ENCODE data around the gene GCN1.
"Not testable (repeated sequence)": the region's sequence is repeated elsewhere in the genome, so short reads cannot be mapped to it uniquely, and the experiment has no call there.

GCN1 gene

DNA sequence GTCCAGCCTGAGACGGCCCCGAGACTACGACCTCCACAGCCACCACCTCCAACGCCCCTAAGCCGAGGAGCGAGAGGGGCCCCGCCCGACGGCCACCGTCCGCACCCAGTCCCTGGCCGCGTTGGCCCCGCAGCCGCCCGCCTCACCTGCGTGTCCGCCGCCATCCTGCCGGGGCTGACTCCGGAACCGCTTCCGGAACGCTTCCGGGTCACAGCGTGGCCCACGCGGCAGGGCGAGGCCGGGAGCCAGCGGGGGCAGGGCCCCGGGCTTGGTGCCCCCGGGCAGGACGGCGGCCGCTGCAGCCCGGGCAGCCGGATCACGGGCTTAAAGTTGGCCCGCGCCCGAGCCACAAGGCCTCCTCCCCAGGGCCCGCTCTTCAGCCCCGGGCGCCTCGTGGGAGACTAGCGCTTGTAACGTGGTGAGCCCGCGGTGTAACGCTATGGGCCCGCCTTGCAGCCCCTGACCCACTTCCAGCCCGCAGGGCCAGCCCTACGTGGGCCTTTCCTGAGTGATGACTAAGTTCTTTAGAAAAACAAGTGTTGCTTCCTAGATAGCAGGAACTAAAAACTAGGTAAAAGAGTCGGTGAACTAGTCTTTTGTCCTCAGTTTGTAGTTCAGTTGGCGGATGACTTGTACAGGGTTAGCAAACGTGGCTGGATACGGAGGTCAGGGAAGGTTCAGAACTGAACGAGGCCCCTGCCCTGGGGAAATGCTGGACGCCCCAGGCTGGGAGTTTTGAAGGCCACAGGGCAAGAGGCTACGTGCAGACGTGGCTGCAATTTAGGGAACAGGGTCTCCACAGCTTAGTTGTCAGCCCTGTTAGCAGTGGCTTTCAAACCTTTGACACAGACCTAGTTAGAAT lies at the start of gene GCN1:
Gene GCN1, minus strand, starts transcription at position 182 of the 862 bp plus-strand sequence. Its CDS starts 18 bp downstream, at position 164.
- peak; percentile 99 for DNase-seq

GRCh38 chr12:120242971-120243699 lies 48.6 kb upstream of the GCN1 start:
- DNase-seq, result no peak

DNA sequence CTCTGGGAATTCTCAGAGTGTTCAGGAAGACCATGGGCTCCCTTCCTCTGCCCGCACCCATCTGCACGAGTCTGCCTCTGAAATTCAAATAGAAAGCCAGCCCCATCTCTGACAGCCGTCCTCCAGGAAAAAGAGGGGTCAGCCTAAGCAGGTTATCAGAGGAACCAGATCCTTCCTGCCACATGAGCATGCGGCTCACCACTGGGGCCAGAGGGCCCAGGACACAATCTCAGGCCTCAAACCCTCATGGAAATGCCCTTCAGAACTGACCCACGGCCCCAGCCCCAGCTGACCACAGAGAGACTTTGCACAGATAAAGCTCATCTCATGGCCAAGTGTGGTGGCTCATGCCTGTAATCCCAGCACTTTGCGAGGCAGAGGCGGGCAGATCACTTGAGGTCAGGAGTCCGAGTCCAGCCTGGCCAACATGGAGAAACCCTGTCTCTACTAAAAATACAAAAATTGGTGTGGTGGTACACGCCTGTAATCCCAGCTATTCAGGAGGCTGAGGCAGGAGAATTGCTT lies 47.8 kb upstream of the GCN1 start:
- DNase-seq, result no peak

- DNase-seq, result no peak
Measured at GRCh38 chr12:120241561-120242274, 47.2 kb upstream of the GCN1 start.

DNA sequence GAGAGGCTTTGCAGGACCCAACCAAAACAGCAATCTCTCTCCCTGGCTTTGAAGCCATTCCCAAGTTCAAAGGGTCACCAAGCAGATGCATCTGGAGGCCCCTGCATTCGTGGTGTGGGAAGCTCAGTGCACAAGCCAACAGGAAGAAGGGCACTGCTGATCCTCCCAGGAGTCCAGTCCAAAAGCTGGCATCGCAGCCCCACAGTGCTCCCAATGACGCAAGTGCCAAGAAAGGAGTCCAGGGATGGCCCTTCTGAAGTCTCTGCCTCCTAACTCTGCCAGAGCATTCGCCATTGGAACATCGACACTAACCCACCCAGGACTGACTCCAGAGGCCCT lies 45.9 kb upstream of the GCN1 start:
- DNase-seq, result no peak

- no peak for DNase-seq
Measured at GRCh38 chr12:120239776-120240494, 45.4 kb upstream of the GCN1 start.

- no peak for DNase-seq
Measured at GRCh38 chr12:120238839-120239445, 44.4 kb upstream of the GCN1 start.

DNA sequence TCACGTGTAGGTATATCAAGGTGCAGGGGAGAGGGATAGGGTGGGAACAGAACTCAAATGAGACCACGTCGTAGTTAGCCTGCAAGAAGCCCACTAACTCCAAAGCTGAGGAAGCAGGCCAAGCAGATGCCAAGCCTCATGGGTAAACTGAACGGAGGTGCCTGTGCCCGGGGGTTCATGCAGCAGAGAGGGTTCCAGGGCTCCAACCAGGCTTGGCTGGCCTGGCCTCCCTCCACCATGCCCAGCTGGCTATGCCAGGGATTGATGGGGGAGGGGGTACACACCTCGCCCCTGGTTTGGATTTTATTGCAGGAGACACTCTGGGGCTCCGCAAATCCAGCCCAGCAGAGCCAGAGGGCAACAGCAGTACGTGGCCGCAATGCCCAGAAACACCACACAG lies 43.7 kb upstream of the GCN1 start:
- DNase-seq, result no peak

GRCh38 chr12:120237360-120238171 lies 43.1 kb upstream of the GCN1 start:
- no peak for DNase-seq

- not testable (repeated sequence) for DNase-seq
Measured at GRCh38 chr12:120236809-120237208, 42.3 kb upstream of the GCN1 start.

- no peak for DNase-seq
Measured at GRCh38 chr12:120235369-120236323, 41.1 kb upstream of the GCN1 start.

- DNase-seq, result no peak
Measured at GRCh38 chr12:120234643-120235368, 40.3 kb upstream of the GCN1 start.

DNA sequence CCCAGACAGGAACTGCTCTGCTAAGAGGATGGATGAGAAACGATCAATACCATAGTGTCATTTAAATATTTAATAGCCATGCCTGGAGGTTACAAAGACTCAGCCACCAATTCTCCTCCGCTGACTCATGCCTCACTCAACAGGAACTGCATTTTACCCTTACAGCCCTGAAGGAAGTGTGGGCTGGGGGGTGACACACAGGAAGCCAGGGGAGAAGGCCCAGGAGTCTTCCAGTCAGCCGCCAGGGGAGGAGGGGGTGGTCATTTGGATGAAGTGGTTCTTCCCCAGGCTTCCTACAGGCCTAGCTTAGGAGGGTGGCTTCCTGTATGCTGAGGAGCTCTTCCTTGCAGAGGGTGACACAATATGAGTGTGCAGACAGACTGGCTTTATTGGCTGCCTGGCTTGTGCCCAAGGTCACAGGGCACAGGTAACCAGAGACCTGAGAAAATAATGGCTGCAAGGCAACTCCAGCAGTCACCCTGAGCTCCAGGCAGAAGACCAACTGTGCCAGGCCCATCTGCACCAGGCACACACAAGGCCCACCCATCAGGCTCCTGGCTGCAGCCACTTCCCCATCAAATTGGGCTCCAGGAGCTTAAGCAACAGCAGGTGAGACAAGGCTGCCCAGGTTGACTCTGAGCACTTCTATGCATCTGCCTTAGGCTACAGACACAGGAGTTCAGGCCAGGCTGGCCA lies 36.9 kb upstream of the GCN1 start:
- DNase-seq, result peak; percentile 85

DNA sequence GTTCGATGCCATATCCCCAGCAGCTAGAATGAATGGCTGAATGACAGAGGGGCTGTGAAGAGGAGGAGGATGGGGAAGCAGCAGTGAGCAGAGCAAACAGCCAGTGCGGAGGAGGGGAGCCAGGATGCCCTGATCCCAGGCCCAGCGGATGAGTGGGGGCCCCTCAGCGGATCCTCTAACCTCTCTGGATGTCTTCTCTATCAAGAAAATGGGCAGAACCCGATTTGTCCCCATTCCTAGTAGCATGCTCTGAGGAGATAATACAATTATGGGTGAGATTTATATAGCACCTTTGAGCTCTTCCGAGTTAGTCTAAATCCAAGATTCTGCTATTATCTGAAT lies 36.4 kb upstream of the GCN1 start:
- no peak for DNase-seq

DNA sequence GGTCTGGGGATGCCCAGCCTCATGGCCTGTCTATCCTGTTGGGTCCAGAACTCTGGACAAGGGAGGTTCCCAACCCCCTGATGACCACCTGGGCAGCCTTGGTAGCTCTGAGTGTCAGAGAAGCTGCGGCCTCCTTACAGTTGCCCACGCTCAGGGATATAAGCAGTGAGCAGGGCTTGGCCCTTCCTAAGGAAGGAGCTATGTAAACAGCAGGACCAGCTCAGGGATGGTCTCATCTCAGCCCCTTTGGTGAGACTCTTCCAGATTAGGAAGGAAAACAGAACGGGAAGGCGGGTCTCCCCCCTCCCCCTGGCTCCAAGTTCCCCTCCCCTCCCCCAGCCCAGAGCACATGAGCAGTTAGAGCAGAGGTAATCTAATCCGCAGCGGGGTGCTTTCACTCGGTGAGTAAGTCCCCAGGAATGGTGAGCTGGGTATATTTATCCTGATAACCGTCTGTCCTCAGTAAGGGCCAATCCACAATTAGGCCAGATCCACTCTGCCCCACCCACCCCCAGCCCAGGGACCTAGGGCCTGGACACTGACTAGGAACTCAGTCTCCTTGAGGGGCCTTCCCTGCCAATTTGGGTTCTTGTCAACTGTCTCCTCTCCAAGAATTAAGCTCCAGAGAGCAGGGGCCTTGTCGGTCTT lies 35.9 kb upstream of the GCN1 start:
- DNase-seq, result no peak

DNA sequence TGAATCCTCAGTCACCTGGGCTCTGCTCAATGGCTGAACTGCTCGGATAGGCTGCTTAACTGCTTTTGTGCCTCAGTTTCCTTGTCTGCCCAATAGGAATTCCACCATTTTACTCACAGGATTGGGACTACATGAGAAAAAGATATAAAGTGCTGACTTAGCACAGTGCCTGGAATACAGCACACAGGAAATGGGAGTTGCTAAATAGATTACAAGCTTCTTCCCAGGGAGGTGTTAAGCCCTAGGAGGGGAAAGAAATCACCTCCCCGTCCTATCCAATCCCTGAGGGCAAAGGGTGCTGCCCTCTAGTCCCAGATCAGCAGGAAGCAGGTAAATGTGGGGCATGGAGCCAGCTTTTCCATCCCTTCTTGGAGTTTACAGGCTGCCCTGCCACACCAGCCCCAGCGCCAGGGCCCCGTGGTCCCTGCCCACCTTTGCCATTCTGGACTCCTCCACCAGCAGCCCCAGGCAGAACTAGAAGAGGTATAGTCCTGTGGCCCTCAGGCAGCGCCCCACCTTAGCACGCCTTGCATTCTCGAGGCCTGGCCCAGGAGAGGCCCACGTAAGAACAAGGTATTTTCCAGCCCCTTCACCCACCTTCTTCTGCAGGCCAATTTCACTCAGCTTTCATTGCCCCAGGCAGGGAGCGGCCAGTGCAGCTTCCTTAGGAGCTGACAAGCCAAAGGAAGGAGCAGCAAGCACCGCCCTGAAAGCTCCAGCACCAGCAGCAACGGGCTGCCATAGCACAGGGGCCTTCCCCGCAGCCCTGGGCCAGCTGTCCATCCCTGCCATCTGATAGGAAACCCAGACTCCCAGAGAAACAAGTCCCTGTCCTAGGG lies 35.2 kb upstream of the GCN1 start:
- no peak for DNase-seq

- DNase-seq, result no peak
Measured at GRCh38 chr12:120229071-120229486, 34.6 kb upstream of the GCN1 start.

All from activated CD8-positive, alpha-beta memory T cell treated with anti-CD3 and anti-CD28 coated beads for 24 hours (primary cell).